HUES64 (cell line): ENCODE measurements around the gene PDZD2.

Experiments used
- H3K27ac ChIP-seq: 2 replicates; pipeline ENCODE4 v1.7.0; 2013; ENCODE audit warnings: low read depth, low read length, inconsistent platforms
- H3K27me3 ChIP-seq: 2 replicates; pipeline ENCODE4 v1.6.1; 2013; ENCODE audit warnings: mild to moderate bottlenecking, low read length; ENCODE audit not compliant: insufficient read depth
- H3K36me3 ChIP-seq: 2 replicates; pipeline ENCODE4 v1.6.1; 2013; ENCODE audit warnings: mild to moderate bottlenecking, low read length; ENCODE audit not compliant: insufficient read depth
- H3K4me1 ChIP-seq: 2 replicates; pipeline ENCODE4 v1.6.1; 2013; ENCODE audit warnings: mild to moderate bottlenecking, low read length, moderate library complexity; ENCODE audit not compliant: insufficient read depth
- H3K4me3 ChIP-seq: 2 replicates; pipeline ENCODE4 v1.5.1; 2013; ENCODE audit warnings: mild to moderate bottlenecking, low read length, moderate library complexity
- H3K9ac ChIP-seq: 2 replicates; pipeline ENCODE4 v1.6.1; 2013; ENCODE audit warnings: mild to moderate bottlenecking, low read depth, low read length
- H3K9me3 ChIP-seq: 2 replicates; pipeline ENCODE4 v1.6.1; 2013; ENCODE audit warnings: low read depth, low read length; ENCODE audit not compliant: insufficient read depth
- WGBS: fragments of 150-250, 120-280 bp; methylation state at CpG from one replicate; pipeline ENCODE4 v1.1.7; 2013; ENCODE audit warnings: missing lambda C conversion rate; 5-methylcytosine and 5-hydroxymethylcytosine counted together

The PDZD2 gene

DNA sequence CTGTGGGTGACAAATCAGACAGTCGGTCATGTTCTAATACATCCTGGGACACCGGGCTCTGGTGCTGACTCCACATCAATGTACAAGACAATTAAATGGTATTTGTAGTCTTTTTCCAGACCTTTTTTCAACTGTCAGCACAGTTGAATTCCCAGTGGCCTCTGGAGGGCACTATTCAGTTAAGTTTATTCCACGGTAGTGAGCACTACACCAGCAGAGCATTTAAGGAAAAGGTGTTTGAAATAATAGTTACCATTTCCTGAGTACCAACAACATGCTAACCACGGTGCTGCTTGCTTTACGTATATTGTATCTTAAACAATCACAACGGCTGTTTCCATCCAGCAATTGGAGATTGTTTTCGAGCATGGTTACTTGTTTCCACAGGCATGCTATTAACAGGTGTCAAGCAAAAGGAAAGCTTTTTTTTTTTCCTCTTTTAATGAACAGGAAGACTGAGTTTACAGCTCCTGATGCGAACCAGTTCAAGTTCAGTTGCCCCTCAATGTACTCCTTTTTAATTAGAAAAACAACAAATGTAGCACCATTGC lies 186.7 kb downstream of the PDZD2 start:
- H3K4me1 ChIP-seq, result no peaks in the 10 kb centered on the region
- H3K36me3 ChIP-seq, result no peaks in the 10 kb centered on the region
- H3K27ac ChIP-seq, result no peak overlapping the region
- H3K9me3 ChIP-seq, result peaks cover 15% of the 10 kb centered on the region
- no peak overlapping the region for H3K9ac ChIP-seq
- no peaks in the 10 kb centered on the region for H3K27me3 ChIP-seq
- WGBS, result 41% methylated on average over 8 of the region's 8 CpGs
- H3K4me3 ChIP-seq, result no peak overlapping the region

DNA sequence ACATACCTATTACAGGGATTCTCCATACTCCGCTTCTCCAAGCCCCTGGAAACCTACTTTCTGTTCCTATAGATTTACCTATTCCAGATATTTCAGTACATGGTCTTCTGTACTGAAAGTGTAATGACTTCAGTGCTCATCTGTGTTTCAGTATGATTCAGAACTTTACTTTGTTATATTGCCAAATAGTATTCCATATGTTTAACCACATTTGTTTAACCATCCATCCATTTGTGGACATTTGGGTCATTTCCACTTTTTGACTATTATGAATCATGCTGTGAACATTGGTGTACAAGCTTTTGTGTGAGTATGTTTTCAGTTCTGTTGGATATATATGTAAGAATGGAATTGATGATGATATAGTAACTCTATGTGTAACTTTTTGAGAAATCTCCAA lies 188.9 kb downstream of the PDZD2 start:
- no peaks in the 10 kb centered on the region for H3K27me3 ChIP-seq
- no peak overlapping the region for H3K27ac ChIP-seq
- H3K9ac ChIP-seq, result no peak overlapping the region
- H3K9me3 ChIP-seq, result peaks cover 15% of the 10 kb centered on the region
- H3K36me3 ChIP-seq, result no peaks in the 10 kb centered on the region
- WGBS, result 100% methylated on average over 1 of the region's 1 CpG
- H3K4me3 ChIP-seq, result no peak overlapping the region
- H3K4me1 ChIP-seq, result no peaks in the 10 kb centered on the region

DNA sequence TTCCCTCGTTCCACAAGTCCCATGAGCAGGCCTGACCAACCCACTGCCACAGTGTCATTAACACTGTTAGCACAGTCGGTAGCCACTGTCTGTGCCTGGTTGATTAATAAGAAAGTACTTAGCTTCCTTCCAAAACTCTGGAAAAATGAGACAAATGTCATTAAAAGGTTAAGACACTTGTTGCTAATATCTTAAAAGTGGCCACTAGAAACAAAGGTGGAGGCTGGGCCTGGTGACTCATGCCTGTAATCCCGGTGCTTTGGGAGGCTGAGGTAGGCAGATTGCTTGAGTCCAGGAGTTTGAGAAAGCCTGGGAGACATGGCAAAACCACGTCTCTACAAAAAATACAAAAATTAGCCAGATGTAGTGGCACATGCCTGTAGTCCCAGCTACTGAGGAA lies 194.0 kb downstream of the PDZD2 start:
- Histone ChIP-seq H3K4me1 (no peaks in the 10 kb centered on the region), H3K4me3 (no peak overlapping the region), H3K27ac (no peak overlapping the region), H3K36me3 (no peaks in the 10 kb centered on the region), H3K9ac (no peak overlapping the region), H3K27me3 (no peaks in the 10 kb centered on the region), H3K9me3 (peaks cover 12% of the 10 kb centered on the region)
- 84% methylated on average over 4 of the region's 4 CpGs for WGBS

DNA sequence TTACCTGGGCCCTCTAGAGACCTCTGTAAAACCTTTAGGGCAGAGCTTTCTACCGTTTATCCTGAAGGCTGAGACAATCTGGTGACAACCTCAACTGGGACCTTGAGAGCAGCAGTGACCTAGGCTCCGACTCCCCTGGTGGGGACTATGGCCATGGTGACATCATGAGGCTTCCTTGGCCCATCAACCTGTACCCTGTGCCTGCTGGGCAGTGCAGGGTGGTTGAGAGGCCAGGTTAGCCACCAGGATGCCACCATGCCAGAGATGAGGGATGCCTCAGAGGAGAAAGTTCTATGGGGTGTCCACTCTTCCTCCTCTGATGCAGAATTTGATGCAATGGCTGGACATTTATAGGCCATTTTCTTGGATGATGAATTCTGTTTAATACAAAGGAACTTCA lies 194.8 kb downstream of the PDZD2 start:
- WGBS, result 89% methylated on average over 2 of the region's 2 CpGs
- no peak overlapping the region for H3K27ac ChIP-seq
- H3K4me3 ChIP-seq, result no peak overlapping the region
- H3K9me3 ChIP-seq, result peaks cover 6% of the 10 kb centered on the region; the same call in 1 of the 2 replicates
- no peaks in the 10 kb centered on the region for H3K27me3 ChIP-seq
- H3K9ac ChIP-seq, result no peak overlapping the region
- H3K36me3 ChIP-seq, result no peaks in the 10 kb centered on the region
- no peaks in the 10 kb centered on the region for H3K4me1 ChIP-seq

DNA sequence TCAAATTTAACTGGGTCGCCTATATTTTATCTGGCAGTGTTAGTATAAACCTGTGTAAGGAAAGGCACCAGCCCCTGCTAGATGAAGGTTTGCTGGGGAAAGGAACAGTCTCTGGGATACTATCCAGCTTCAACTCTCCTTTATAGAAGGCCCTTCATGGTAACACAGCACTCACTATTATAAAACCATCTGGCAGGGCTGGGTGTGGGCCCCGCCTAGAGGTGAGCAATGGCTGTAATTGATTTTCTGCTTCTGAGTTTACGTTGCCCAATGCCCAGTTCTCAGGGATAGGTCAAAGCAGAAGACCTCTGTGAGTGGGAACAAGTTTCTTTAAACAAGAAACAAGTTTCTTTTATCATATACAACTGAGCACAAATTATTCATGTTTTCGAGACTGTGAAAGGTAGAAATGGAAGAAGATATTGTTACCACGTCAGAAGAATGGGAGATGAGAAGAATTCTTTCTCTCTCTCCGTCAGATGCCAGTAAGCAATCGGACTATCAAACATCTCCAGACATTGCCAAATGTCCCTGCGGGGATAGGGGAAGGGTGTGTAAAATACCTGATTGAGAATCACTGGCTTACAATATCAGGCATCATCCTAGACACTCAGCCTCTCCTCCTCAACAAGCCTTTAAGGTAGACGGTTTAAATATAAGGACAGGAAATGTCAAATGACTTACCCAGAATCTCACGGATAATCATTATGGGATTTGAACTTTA lies 205.9 kb downstream of the PDZD2 start:
- Histone ChIP-seq H3K27ac (no peak overlapping the region), H3K4me1 (peaks cover 5% of the 10 kb centered on the region; the same call in 1 of the 2 replicates), H3K4me3 (no peak overlapping the region), H3K27me3 (no peaks in the 10 kb centered on the region), H3K9me3 (no peaks in the 10 kb centered on the region), H3K36me3 (no peaks in the 10 kb centered on the region), H3K9ac (no peak overlapping the region)
- 84% methylated on average over 7 of the region's 10 CpGs for WGBS

DNA sequence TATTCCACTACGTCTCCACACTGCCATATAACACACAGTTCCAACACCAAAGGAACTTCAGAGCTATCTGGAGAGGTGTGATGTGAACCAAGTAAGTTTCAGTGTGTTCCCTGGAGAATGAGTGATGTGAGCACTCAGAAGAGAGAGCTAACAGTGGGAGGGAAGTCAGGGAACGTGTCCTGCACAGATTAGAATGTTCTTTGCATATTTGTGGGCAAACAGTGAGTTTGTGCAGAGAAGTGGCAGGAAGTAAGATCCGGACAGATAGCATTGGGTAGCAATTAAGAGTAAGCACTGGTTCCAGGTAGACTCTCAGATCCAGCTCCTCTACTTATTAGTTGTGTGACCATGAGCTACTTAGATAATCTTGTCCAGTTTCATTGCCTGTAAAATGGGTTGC lies 206.4 kb downstream of the PDZD2 start:
- Histone ChIP-seq H3K36me3 (no peaks in the 10 kb centered on the region), H3K9ac (no peak overlapping the region), H3K27me3 (no peaks in the 10 kb centered on the region), H3K4me3 (no peak overlapping the region), H3K4me1 (peaks cover 5% of the 10 kb centered on the region; the same call in 1 of the 2 replicates), H3K9me3 (no peaks in the 10 kb centered on the region), H3K27ac (no peak overlapping the region)
- WGBS, result 85% methylated on average over 2 of the region's 3 CpGs

DNA sequence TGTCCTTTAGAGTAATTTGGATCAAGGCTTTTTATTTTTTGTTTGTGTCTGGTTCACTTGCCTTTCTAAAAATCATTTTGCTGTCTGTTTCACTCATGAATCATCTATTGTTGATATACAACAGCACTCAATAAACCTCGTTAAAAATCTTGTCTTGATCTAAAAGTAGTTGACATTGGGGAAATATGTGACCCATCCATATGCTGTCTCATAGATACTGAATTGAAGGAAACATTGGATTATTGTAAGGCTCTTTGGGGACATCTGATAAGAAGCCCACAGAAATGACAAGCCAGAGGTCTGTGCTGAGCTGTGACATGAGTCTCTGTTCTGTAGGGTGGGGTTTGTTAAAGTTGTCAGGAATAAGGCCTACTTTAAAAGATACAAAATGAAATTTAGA lies 208.0 kb downstream of the PDZD2 start:
- no peaks in the 10 kb centered on the region for H3K36me3 ChIP-seq
- H3K4me3 ChIP-seq, result no peak overlapping the region
- 100% methylated on average over 1 of the region's 1 CpG for WGBS
- no peaks in the 10 kb centered on the region for H3K9me3 ChIP-seq
- H3K27ac ChIP-seq, result no peak overlapping the region
- peaks cover 4% of the 10 kb centered on the region; the same call in 1 of the 2 replicates for H3K4me1 ChIP-seq
- H3K27me3 ChIP-seq, result no peaks in the 10 kb centered on the region
- no peak overlapping the region for H3K9ac ChIP-seq

DNA sequence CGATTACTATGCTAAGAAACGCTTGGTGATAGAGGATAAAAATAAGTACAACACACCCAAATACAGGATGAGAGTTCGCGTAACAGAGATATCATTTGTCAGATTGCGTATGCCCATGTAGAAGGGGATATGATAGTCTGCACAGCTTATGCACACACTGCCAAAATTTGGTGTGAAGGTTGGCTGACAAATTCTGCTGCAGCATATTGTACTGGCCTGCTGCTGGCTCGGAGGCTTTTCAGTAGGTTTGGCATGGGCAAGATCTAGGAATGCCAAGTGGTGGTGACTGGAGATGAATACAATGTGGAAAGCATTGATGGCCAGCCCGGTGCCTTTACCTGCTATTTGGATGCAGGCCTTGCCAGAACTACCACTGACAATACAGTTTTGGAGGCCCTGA lies 208.4 kb downstream of the PDZD2 start:
- Histone ChIP-seq H3K27me3 (no peaks in the 10 kb centered on the region), H3K9ac (no peak overlapping the region), H3K27ac (no peak overlapping the region), H3K4me1 (0 out of 2 replicates have a peak, but pooled peaks cover under 1% of the 10 kb centered on the region), H3K9me3 (no peaks in the 10 kb centered on the region), H3K36me3 (no peaks in the 10 kb centered on the region), H3K4me3 (no peak overlapping the region)
- WGBS, result 97% methylated on average over 6 of the region's 7 CpGs

DNA sequence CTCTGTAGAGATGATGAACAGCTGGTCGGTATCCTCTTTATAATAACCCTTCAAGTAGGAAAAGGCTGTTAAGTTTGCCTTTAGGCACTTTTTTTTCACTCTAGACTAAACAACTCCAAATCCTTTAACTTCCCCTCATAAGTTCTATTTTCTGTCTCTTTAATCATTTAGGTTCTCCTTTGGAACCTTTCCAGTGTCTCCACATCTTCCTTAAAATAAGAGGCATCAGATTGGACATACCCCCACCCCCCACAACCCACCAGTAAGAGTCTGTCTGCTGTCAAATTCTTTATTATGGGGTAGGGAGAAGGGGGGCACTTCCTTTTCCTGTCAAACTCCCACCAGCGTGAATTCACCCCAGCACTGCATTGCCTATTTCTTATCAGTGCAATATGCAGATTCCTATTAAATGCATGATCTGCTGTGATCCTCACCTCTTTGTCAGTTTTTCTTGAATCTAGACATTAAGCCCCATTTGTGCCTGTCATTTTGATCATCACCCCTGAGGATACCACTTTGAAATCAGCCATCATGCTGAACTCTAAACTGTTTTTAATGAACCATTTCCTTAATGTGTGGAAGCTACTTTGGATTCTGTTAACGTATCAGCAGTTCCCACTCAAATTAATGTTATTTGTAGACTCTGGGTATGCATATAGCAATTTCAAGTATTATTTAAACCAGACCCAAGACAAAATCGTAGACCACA lies 212.2 kb downstream of the PDZD2 start:
- H3K9me3 ChIP-seq, result no peaks in the 10 kb centered on the region
- H3K9ac ChIP-seq, result no peak overlapping the region
- no peaks in the 10 kb centered on the region for H3K36me3 ChIP-seq
- 92% methylated on average over 3 of the region's 4 CpGs for WGBS
- no peaks in the 10 kb centered on the region for H3K27me3 ChIP-seq
- H3K4me3 ChIP-seq, result no peak overlapping the region
- H3K4me1 ChIP-seq, result peaks cover 17% of the 10 kb centered on the region
- H3K27ac ChIP-seq, result no peak overlapping the region

DNA sequence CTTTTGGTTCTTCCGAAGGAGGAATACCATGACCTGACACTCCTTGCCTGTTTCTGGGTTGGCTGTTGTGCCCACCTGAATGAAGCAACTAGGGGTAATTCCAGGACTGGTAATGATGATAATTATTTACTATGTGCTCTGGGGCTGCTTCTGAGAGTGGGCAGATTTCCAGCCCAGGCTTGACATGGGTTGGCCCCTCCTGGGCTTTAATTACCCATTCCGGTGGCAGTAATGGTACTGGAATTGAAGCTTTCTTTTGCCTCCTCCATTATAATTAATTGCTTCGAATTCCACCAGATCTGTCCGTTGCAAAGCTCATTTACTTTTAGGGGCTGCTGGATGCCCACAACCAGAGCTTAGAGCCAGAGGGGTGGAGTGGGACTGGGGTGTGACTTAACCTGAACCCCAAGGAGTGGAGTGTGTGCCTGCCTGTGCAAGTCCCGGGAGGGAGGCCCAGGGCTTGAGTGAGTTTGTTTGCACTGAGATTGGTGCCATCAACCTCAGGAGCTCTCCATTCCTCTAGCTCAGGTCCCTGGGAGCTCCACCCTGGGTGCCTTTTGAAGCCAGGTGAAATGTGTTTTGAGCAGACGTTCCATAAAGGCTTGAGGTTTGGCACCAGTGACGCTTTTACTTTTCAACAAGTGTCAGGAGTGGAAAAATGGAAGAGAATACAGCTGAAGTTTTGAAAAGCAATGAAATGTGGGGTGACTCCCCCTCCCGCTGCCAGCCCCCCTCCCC lies 214.6 kb downstream of the PDZD2 start:
- Histone ChIP-seq H3K36me3 (no peaks in the 10 kb centered on the region), H3K9me3 (no peaks in the 10 kb centered on the region), H3K27ac (peak overlapping the region; percentile 89; the same call in 1 of the 2 replicates), H3K4me3 (peak overlapping the region; percentile 70), H3K27me3 (no peaks in the 10 kb centered on the region), H3K9ac (no peak overlapping the region), H3K4me1 (peaks cover 22% of the 10 kb centered on the region)
- 63% methylated on average over 7 of the region's 8 CpGs for WGBS
